Esophagus muscularis mucosa (tissue), 4 donors: ENCODE results near the gene MAP2K7. TPM values are rescaled to one million over a fixed set of nuclear protein-coding genes. Genes with fewer than 3 reads are reported as not detected.
A peak's percentile ranks its signal among the peaks of the same experiment; 100 is the strongest.

Experiments used
- DNase-seq: peaks from one replicate; pipeline ENCODE4 v3.0.0-alpha.2; 2017; ENCODE audit errors: extremely low spot score
- H3K27ac ChIP-seq, 4 donors: fragments of 200-600 bp; sonication (generic); replicated peaks in 1 of 4; 1 replicate in 3 of 4; 2 replicates in 1 of 4; pipeline ENCODE4 v1.5.1; 2016 to 2019; ENCODE audit warnings: mild to moderate bottlenecking in 1 of 4
- H3K27me3 ChIP-seq, 4 donors: fragments of 200-600 bp; sonication (generic); one replicate each; pipeline versions ENCODE4 v1.5.1 to v1.6.0; 2016 to 2019
- H3K36me3 ChIP-seq, 4 donors: fragments of 200-600 bp; sonication (generic); one replicate each; pipeline ENCODE4 v1.5.1; 2016 to 2019
- H3K4me1 ChIP-seq, 4 donors: fragments of 200-600 bp; sonication (generic); one replicate each; pipeline ENCODE4 v1.5.1; 2016 to 2019
- H3K4me3 ChIP-seq, 4 donors: fragments of 200-600 bp; sonication (generic); 1 replicate in 2 of 4; 2 replicates in 2 of 4; pipeline ENCODE4 v1.5.1; 2016 to 2019; ENCODE audit warnings: mild to moderate bottlenecking in 4 of 4, moderate library complexity in 1 of 4
- H3K9me3 ChIP-seq, 4 donors: fragments of 200-600 bp; sonication (generic); 1 replicate in 3 of 4; 2 replicates in 1 of 4; pipeline ENCODE4 v1.5.1; 2016 to 2019
- EP300 ChIP-seq: sonication (generic); formaldehyde crosslinking; IDR thresholded peaks from one replicate; pipeline ENCODE4 v1.6.1; 2017; ENCODE audit warnings: antibody characterized with exemption
- POLR2A ChIP-seq: fragments of 450-650 bp; IDR thresholded peaks from one replicate; pipeline ENCODE4 v1.6.1; 2017; ENCODE audit warnings: antibody characterized with exemption, moderate library complexity, mild to moderate bottlenecking, low read depth
- POLR2AphosphoS5 ChIP-seq, 2 donors: sonication (generic); formaldehyde crosslinking; IDR thresholded peaks; one replicate each; pipeline ENCODE4 v1.6.1; 2017; ENCODE audit warnings: antibody characterized with exemption in 2 of 2
- WGBS: methylation state at CpG from one replicate; pipeline ENCODE4 v1.1.5; 2018; 5-methylcytosine and 5-hydroxymethylcytosine counted together
- intact Hi-C: fragments of 100-400 bp; cut with DNase I; formaldehyde crosslinking; loops from one replicate; pipeline ENCODE4 v1.15.1; 2023
- total RNA-seq, 4 donors: library from RNA; depleted of rRNA; stranded (reverse); fragments of >200 nt; gene quantifications; one replicate each; pipeline versions ENCODE4 v1.1.0 to v1.2.1, GENCODE V29; 2016
- TF ChIP-seq, protein P1 (sequence below), 3 experiments: fragments of 200-600 bp in 2 of 3; fragments of 450-650 bp in 1 of 3; sonication (generic) in 2 of 3; IDR thresholded peaks; one replicate each; pipeline ENCODE4 v1.5.1; 2017 to 2019; ENCODE audit warnings: antibody characterized with exemption in 3 of 3, mild to moderate bottlenecking in 2 of 3, moderate library complexity in 1 of 3

Gene MAP2K7
- total RNA-seq = 10 to 100 TPM; 17.2 to 31.9 (median 24.5) TPM

DNA sequence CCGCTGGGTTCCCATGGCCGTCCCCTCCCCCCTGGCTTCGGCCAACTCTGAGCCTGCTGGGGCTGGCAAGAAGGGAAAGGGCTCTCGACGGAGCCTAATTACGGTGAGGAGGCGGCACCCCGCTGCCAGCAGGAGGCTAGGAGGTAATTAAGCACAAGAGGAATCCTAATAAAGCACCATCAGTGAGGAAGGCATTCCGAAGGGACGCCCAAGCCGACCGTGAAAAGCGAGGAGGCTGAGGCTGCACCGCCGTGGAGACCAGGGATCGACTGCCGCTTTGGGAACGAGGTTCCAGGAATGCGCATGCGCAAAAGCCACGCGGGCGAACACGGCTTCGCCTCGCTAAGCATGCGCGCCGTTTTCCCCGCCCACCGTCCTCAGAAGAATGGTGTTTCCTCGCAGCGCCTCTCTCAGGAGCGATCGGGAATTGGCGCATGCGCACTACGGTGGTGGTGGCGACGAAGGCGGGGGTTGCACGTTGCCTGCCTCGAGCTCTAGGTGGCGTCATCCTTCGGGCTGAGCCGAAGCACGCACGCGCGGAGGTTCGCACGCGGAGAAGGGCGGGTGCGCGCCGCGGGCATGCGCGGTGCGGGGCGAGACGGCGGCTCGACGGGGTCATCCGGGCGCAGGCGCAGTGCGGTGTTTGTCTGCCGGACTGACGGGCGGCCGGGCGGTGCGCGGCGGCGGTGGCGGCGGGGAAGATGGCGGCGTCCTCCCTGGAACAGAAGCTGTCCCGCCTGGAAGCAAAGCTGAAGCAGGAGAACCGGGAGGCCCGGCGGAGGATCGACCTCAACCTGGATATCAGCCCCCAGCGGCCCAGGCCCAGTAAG is at the start of gene MAP2K7:
MAP2K7 (plus strand) TSS at position 634 of the 830 bp plus-strand sequence; CDS start at position 702, 68 bp downstream.
- H3K27ac ChIP-seq = peak within 1 kb of the TSS; percentile 88 to 91 (median 90)

DNA sequence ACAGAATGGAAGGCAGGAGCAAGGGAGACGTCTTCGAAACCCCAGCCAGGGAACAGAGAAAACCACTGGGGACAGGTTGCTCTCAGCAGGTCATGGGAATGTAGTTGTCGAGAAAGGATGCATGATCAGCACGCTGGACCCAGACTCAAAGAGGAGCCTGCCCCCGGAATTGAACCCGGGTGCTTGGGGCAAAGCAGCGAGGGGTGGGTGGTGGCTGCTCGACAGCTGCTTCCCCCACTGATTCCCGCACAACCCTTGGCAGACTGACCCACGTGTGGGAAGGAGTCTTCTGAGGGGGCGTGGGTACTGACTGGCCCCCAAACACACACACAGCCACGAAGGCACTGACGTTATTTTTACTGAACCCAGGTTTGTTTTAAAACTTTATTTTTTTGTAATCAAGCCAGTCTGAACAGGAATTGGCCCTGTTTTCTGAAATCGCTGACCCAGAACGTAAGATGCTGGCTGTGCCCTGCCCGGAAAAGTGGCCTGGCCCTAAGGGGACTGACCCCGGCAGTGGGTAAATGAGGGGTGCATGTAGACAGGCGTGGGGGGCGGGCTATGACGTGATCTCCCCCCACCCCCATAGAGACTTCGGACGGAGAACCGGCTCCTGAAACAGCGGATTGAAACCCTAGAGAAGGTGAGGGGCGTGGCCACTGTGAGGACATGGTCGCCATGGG is 48.1 kb upstream of the MAP2K7 start:
- no peak overlapping the region for H3K27ac ChIP-seq
- peaks cover 4 to 9% (median 8%) of the 10 kb centered on the region in 4 donors for H3K4me1 ChIP-seq
- no peaks in the 10 kb centered on the region for H3K9me3 ChIP-seq
- H3K4me3 ChIP-seq = no peak overlapping the region
- peaks cover 0 to 50% (median 25%) of the 10 kb centered on the region in 4 donors for H3K36me3 ChIP-seq
- TF ChIP-seq, protein P1, sequence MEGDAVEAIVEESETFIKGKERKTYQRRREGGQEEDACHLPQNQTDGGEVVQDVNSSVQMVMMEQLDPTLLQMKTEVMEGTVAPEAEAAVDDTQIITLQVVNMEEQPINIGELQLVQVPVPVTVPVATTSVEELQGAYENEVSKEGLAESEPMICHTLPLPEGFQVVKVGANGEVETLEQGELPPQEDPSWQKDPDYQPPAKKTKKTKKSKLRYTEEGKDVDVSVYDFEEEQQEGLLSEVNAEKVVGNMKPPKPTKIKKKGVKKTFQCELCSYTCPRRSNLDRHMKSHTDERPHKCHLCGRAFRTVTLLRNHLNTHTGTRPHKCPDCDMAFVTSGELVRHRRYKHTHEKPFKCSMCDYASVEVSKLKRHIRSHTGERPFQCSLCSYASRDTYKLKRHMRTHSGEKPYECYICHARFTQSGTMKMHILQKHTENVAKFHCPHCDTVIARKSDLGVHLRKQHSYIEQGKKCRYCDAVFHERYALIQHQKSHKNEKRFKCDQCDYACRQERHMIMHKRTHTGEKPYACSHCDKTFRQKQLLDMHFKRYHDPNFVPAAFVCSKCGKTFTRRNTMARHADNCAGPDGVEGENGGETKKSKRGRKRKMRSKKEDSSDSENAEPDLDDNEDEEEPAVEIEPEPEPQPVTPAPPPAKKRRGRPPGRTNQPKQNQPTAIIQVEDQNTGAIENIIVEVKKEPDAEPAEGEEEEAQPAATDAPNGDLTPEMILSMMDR (IDR thresholded peaks at IDR 0.05) = no peak
- TF ChIP-seq POLR2AphosphoS5 (IDR thresholded peaks at IDR 0.05) (no peak), EP300 (no peak), POLR2A (no peak)
- intact Hi-C loops = no loop called here
- 88% methylated on average over 26 of the region's 26 CpGs for WGBS
- DNase-seq = no peak
- peaks cover 0 to 63% (median 2%) of the 10 kb centered on the region in 4 donors for H3K27me3 ChIP-seq

More for the DNA sequence above, at the start of gene MAP2K7:
- intact Hi-C loops = no loop called here
- peaks cover 0 to 11% (median 0%) of the 10 kb centered on the region in 4 donors for H3K27me3 ChIP-seq
- DNase-seq = peak; percentile 100
- H3K36me3 ChIP-seq = peaks cover 11 to 29% (median 20%) of the 10 kb centered on the region in 4 donors
- peak within 1 kb of the TSS; percentile 64 to 89 (median 72) for H3K4me3 ChIP-seq
- peak; percentile 80 for TF ChIP-seq POLR2A
- TF ChIP-seq, protein P1 (IDR thresholded peaks at IDR 0.05) = peak; percentile 45 to 88 (median 68)
- peak; percentile 92 to 99 for TF ChIP-seq POLR2AphosphoS5 (IDR thresholded peaks at IDR 0.05)
- TF ChIP-seq EP300 = no peak
- H3K9me3 ChIP-seq = no peaks in the 10 kb centered on the region
- peaks cover 34 to 52% (median 49%) of the 10 kb centered on the region in 4 donors for H3K4me1 ChIP-seq
- 0% methylated on average over 2 of the region's 89 CpGs for WGBS

DNA sequence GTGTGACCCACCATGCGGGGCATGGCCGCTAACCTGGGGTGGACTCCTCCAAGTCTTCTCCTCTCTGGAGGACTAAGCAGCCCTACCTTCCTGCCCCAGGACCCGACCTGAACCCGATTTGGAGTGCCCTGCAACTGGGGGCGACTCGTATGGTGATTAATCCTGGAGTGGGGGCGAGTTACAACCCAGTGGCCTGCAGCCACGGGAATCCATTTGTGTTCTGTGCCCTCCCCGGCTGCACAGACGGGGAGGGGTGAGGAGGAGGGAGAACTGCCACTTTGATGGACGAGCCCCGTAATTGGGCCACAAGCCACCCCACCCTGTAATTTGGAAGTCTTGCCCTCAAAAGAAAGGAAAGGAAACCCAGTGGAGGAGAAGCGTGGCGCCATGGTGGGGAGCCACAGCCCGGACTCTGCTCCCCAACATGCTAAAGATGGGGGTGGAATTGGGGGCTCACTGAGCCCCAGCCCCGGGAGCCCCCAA is 47.5 kb upstream of the MAP2K7 start:
- peaks cover 0 to 56% (median 27%) of the 10 kb centered on the region in 4 donors for H3K36me3 ChIP-seq
- no peak for TF ChIP-seq EP300
- TF ChIP-seq, protein P1 (IDR thresholded peaks at IDR 0.05) = no peak
- TF ChIP-seq POLR2A = no peak
- no peak for TF ChIP-seq POLR2AphosphoS5 (IDR thresholded peaks at IDR 0.05)
- intact Hi-C loops = no loop called here
- H3K27me3 ChIP-seq = peaks cover 0 to 68% (median 5%) of the 10 kb centered on the region in 4 donors
- no peak overlapping the region for H3K27ac ChIP-seq
- no peaks in the 10 kb centered on the region for H3K9me3 ChIP-seq
- WGBS = 83% methylated on average over 16 of the region's 16 CpGs
- H3K4me1 ChIP-seq = peaks cover 4 to 11% (median 10%) of the 10 kb centered on the region in 4 donors
- DNase-seq = no peak
- no peak overlapping the region for H3K4me3 ChIP-seq

DNA sequence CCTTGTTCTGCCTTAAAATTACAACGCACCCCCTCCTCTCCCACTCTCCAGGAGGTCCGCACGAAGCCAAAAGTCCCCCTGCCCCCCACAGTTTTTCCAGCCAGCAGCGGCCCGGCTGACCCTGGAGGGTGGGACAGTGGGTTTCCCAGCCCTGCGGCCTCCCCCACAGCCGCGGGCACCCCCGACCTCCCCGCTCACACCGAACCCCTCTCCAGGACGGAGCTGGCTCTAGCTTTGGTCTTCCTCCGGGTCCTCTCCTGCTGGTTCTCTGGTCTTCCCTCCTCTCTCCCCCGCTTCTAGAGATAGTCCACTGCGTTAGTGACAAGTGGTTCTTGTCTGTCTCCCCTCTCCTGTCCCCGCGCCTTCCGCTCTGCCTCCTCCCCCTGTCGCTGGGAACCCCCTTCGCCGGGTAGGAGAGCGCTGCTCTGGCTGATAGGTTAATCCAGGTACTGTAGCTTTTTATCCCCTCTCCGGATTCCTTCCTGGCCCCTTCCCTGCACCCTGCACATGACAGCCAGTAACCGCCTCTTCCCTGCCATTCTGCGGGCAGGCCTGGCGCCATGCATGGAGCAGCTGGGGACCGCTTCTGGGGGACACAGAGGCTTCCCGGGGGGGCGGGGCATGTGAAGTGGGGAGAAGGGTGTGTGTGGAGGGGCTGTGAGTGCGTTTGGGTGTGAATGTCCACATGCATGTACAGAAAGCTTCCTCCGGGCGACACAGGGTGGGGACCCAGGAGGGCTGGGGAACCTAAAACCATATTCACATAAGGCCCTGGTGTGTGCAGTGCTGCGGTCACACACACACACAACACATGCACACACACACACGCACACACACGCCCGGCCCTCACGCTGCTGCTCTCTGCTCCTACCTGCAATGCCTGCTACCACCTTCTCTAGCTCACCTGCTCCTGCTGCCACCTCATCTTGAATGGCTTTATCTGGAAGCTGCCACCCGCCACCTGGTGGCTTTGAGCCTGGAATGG is 46.7 kb upstream of the MAP2K7 start:
- H3K27me3 ChIP-seq = peaks cover 0 to 77% (median 10%) of the 10 kb centered on the region in 4 donors
- no peak for DNase-seq
- H3K9me3 ChIP-seq = no peaks in the 10 kb centered on the region
- no peak overlapping the region for H3K4me3 ChIP-seq
- 90% methylated on average over 38 of the region's 38 CpGs for WGBS
- no peak overlapping the region for H3K27ac ChIP-seq
- H3K4me1 ChIP-seq = peaks cover 7 to 19% (median 18%) of the 10 kb centered on the region in 4 donors
- intact Hi-C loops = no loop called here
- H3K36me3 ChIP-seq = peaks cover 0 to 58% (median 27%) of the 10 kb centered on the region in 4 donors
- TF ChIP-seq, protein P1 (IDR thresholded peaks at IDR 0.05) = no peak
- TF ChIP-seq POLR2AphosphoS5 (IDR thresholded peaks at IDR 0.05) (no peak), EP300 (no peak), POLR2A (no peak)
